ENCODE data around the gene IP6K2. TPM values are rescaled to one million over a fixed set of nuclear protein-coding genes. Genes with fewer than 3 reads are reported as not detected.

The IP6K2 gene
- total RNA-seq, 4 donors from 2014 or later: 64.3 to 145 (median 93.0) TPM

DNA sequence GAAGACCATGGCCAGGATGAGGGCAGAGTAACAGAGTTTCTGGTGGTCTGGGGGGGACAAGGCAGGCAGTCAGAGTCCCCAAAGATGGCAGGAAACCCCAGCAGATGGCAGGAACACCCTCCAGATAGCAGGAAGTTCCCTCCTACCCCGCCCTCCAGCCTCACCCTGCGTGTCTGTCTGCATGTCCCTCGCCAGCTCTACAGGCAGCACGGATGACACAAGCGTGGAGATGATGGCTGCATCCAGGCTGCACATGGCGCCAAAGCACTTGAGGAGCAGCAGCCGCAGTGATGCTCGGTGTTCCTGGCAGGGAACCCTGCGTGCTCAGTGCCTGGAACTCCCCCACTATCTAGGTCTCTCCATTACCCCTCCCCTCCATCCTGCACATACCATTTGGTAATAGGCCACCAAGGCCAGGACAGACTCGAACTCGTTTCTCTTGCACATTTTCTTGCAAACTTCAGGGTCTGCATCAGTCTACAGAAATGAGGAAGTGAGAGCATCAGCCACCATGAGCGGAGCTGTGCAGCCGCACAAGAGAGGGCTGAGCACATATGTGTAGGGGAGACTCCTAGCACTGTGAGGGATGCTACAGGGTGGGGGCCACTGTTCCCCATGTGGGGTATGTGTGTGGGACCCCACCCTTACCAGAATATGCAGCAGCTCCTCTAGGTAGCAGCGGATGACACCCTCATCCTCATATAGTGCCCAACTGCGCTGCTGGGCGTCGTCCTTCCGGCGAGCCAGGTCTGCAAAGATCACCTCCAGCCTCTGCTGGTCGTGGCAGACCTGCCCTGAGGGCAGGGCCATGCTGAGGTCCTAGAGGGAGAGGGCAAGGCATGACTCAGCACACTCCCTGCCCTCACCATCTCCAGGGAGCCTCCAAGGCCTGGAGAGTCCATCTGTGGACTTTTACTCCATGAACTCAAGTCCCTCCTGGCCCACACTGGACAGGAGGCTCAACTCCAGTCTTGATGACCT is 37.3 kb downstream of the IP6K2 start:
- DNase-seq: no peak
- Histone ChIP-seq H3K27ac (no peak overlapping the region), H3K9me3 (no peaks in the 10 kb centered on the region), H3K36me3 (peaks cover 15 to 37% of the 10 kb centered on the region in 2 donors), H3K27me3 (no peaks in the 10 kb centered on the region), H3K4me3 (replicated peaks in 1 of 3) (no peak overlapping the region), H3K4me1 (peaks cover 9 to 18% of the 10 kb centered on the region in 2 donors)
- intact Hi-C loops (cut with DNase I): no loop called here
- 91 to 92% methylated on average over 18 to 20 of the region's 20 CpGs for whole genome bisulfite sequencing, 2 donors
- TF ChIP-seq, protein P1, sequence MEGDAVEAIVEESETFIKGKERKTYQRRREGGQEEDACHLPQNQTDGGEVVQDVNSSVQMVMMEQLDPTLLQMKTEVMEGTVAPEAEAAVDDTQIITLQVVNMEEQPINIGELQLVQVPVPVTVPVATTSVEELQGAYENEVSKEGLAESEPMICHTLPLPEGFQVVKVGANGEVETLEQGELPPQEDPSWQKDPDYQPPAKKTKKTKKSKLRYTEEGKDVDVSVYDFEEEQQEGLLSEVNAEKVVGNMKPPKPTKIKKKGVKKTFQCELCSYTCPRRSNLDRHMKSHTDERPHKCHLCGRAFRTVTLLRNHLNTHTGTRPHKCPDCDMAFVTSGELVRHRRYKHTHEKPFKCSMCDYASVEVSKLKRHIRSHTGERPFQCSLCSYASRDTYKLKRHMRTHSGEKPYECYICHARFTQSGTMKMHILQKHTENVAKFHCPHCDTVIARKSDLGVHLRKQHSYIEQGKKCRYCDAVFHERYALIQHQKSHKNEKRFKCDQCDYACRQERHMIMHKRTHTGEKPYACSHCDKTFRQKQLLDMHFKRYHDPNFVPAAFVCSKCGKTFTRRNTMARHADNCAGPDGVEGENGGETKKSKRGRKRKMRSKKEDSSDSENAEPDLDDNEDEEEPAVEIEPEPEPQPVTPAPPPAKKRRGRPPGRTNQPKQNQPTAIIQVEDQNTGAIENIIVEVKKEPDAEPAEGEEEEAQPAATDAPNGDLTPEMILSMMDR (IDR thresholded peaks at IDR 0.05): no peak
- TF ChIP-seq POLR2A (IDR thresholded peaks at IDR 0.05): no peak

DNA sequence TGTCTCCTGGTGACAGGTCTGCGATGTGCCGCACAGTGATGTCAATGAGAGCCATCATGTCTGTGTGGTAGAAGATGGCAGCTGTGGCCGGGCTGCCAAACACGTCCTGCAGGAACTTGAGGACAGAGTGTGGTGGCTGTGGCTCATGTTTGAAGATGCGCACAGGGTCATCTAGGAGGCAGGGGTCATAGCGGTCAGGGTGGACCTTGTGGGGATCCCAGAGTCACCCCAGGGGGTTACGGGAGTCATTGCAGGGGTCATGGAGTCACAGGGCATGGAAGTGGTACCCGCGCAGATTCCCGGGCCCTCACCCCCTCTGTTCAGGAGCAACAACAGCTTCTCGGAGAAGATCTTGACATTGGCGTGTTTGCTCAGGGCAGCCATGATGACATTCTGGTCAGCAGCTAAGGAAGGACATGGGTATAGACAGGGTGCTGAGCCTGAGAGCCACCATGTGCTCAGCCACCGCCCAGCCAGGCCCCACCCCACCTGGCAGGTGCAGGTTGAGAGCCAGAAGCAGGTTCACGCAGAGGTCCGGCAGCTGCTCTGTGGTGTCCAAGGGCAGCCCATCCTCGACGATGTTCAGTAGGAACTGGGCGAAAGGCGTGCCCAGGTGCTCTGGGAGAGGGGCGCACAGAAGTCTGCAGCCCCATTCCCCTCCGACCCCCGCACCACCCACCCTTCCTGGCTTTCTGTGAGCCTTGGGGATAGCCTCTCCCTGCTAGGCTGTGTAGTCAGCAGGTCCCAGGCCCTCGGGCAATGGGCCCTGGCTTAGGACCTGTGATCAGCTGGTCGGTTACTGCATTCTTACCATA is 38.2 kb downstream of the IP6K2 start:
- intact Hi-C loops (cut with DNase I): no loop called here
- H3K9me3 ChIP-seq: no peaks in the 10 kb centered on the region
- H3K27me3 ChIP-seq: no peaks in the 10 kb centered on the region
- DNase-seq: no peak
- H3K4me3 ChIP-seq (replicated peaks in 1 of 3): no peak overlapping the region
- WGBS, 2 donors: 93 to 97% methylated on average over 8 to 19 of the region's 24 CpGs
- no peak overlapping the region for H3K27ac ChIP-seq
- TF ChIP-seq, protein P1 (IDR thresholded peaks at IDR 0.05): no peak
- TF ChIP-seq POLR2A (IDR thresholded peaks at IDR 0.05): no peak
- H3K4me1 ChIP-seq: peaks cover 4 to 9% of the 10 kb centered on the region in 2 donors
- peaks cover 15 to 37% of the 10 kb centered on the region in 2 donors for H3K36me3 ChIP-seq

DNA sequence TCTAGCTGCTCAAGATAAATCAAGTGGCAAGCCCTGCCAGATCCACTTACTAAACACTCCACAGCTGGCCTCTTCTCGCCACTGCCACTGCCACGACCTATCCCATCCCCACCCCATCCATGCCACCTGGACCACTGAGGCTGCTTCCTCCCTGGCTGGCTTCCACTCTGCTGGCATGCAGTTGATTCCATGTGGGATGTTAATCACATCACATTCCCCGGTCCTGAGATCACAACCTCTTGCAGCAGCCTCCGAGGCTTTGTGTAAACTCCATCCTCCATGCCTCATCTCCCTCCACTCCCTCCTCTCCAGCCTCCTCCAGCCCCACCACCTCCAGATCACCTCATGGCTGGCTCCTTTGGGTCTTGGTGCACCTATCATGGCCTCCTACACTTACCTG is 39.0 kb downstream of the IP6K2 start:
- no peaks in the 10 kb centered on the region for H3K27me3 ChIP-seq
- no peak overlapping the region for H3K4me3 ChIP-seq (replicated peaks in 1 of 3)
- intact Hi-C loops (cut with DNase I): no loop called here
- peaks cover 0 to 2% of the 10 kb centered on the region in 2 donors for H3K4me1 ChIP-seq
- H3K36me3 ChIP-seq: peaks cover 15 to 37% of the 10 kb centered on the region in 2 donors
- no peak for TF ChIP-seq POLR2A (IDR thresholded peaks at IDR 0.05)
- TF ChIP-seq, protein P1 (IDR thresholded peaks at IDR 0.05): no peak
- H3K27ac ChIP-seq: no peak overlapping the region
- 86 to 89% methylated on average over 4 of the region's 4 CpGs for WGBS, 2 donors
- no peaks in the 10 kb centered on the region for H3K9me3 ChIP-seq
- no peak for DNase-seq

DNA sequence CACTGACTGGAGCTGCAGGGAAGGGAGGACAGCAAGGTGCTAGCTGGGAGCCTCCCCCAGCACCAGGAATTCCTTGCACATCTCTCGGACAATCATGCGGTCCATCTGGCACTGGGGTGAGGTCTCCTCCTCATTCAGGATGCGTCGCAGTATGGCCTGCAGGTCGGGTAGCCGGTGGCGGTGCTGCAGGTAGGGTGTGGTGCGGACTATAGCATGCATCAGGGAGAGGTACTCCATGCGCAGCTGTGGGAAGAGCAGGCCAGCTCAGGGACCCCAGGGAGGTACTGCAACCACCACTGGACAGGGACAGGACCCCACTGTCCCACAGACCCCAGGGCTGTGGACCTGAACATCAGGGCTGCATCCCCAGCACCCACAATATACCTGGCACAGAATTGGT is 42.5 kb downstream of the IP6K2 start:
- no peaks in the 10 kb centered on the region for H3K9me3 ChIP-seq
- no peak overlapping the region for H3K4me3 ChIP-seq (replicated peaks in 1 of 3)
- no peak for TF ChIP-seq POLR2A (IDR thresholded peaks at IDR 0.05)
- TF ChIP-seq, protein P1 (IDR thresholded peaks at IDR 0.05): no peak
- H3K27ac ChIP-seq: no peak overlapping the region
- H3K4me1 ChIP-seq: no peaks in the 10 kb centered on the region
- peaks cover 9 to 12% of the 10 kb centered on the region in 2 donors for H3K36me3 ChIP-seq
- H3K27me3 ChIP-seq: no peaks in the 10 kb centered on the region
- 93 to 96% methylated on average over 9 of the region's 9 CpGs for WGBS, 2 donors
- DNase-seq: no peak
- intact Hi-C loops (cut with DNase I): no loop called here

All from thyroid gland (tissue), 4 donors.